Astrocyte (in vitro differentiated cells and primary cell): ENCODE results near the gene IGF1R. TPM values are rescaled to one million over a fixed set of nuclear protein-coding genes. Genes with fewer than 3 reads are reported as not detected.

ENCODE experiments used
- DNase-seq: peaks from one replicate; pipeline ENCODE4 v3.0.0-alpha.2; 2010; ENCODE audit warnings: low read depth
- FAIRE-seq: peaks from 2 replicates; lab custom pipeline; 2011; peaks lifted over from hg19 to GRCh38; lab: Jason Lieb, UNC
- H2AFZ ChIP-seq: 2 replicates; pipeline ENCODE4 v1.6.0; 2012; ENCODE audit warnings: low read depth, low read length, inconsistent platforms
- H3K27ac ChIP-seq: 2 replicates; pipeline ENCODE4 v1.5.1; 2011; ENCODE audit warnings: low read depth, low read length, inconsistent platforms
- H3K27me3 ChIP-seq: 2 replicates; pipeline ENCODE4 v1.6.0; 2011; ENCODE audit warnings: low read length, inconsistent platforms; ENCODE audit not compliant: insufficient read depth
- H3K36me3 ChIP-seq: 2 replicates; pipeline ENCODE4 v1.5.1; 2011; ENCODE audit warnings: low read length, inconsistent platforms; ENCODE audit not compliant: insufficient read depth
- H3K4me1 ChIP-seq: 2 replicates; pipeline ENCODE4 v1.5.1; 2011; ENCODE audit warnings: low read length, inconsistent platforms; ENCODE audit not compliant: insufficient read depth
- H3K4me2 ChIP-seq: 2 replicates; pipeline ENCODE4 v1.6.0; 2012; ENCODE audit warnings: low read length, inconsistent platforms
- H3K4me3 ChIP-seq: 2 replicates; pipeline ENCODE4 v1.5.1; 2011; ENCODE audit warnings: low read depth, mild to moderate bottlenecking, low read length, inconsistent platforms; ENCODE audit not compliant: insufficient read depth
- H3K79me2 ChIP-seq: 2 replicates; pipeline ENCODE4 v1.6.0; 2012; ENCODE audit warnings: mild to moderate bottlenecking, low read length, inconsistent platforms; ENCODE audit not compliant: insufficient read depth
- H3K9ac ChIP-seq: 2 replicates; pipeline ENCODE4 v1.6.0; 2012; ENCODE audit warnings: mild to moderate bottlenecking, low read length, inconsistent platforms
- H3K9me3 ChIP-seq: 2 replicates; pipeline ENCODE4 v1.5.1; 2012; ENCODE audit warnings: low read depth, mild to moderate bottlenecking, low read length, inconsistent platforms; ENCODE audit not compliant: insufficient read depth
- H4K20me1 ChIP-seq: 2 replicates; pipeline ENCODE4 v1.6.0; 2012; ENCODE audit warnings: low read length, inconsistent platforms; ENCODE audit not compliant: insufficient read depth
- H3K27ac Mint-ChIP-seq: one replicate; pipeline ENCODE4 v1.8.0; 2021; ENCODE audit warnings: mild to moderate bottlenecking, mixed read lengths; ENCODE audit not compliant: unreplicated experiment
- H3K27me3 Mint-ChIP-seq: one replicate; pipeline ENCODE4 v1.8.0; 2021; ENCODE audit warnings: low read depth, mixed read lengths; ENCODE audit not compliant: unreplicated experiment
- H3K36me3 Mint-ChIP-seq: one replicate; pipeline ENCODE4 v1.8.0; 2021; ENCODE audit warnings: low read depth, mixed read lengths; ENCODE audit not compliant: unreplicated experiment
- H3K4me1 Mint-ChIP-seq: one replicate; pipeline ENCODE4 v1.8.0; 2021; ENCODE audit warnings: low read depth, mixed read lengths; ENCODE audit not compliant: unreplicated experiment
- H3K4me3 Mint-ChIP-seq: one replicate; pipeline ENCODE4 v1.8.0; 2021; ENCODE audit warnings: mild to moderate bottlenecking, moderate library complexity, mixed read lengths; ENCODE audit not compliant: unreplicated experiment
- H3K9me3 Mint-ChIP-seq: one replicate; pipeline ENCODE4 v1.8.0; 2021; ENCODE audit warnings: mild to moderate bottlenecking, mixed read lengths; ENCODE audit not compliant: unreplicated experiment
- CTCF ChIP-seq: IDR thresholded peaks from 2 replicates; pipeline ENCODE4 v1.5.1; 2011; ENCODE audit warnings: low read depth, mild to moderate bottlenecking, inconsistent platforms, low read length, moderate library complexity; ENCODE audit not compliant: insufficient read depth
- EZH2 ChIP-seq: IDR thresholded peaks from 2 replicates; pipeline ENCODE4 v1.6.1; 2012; ENCODE audit warnings: mild to moderate bottlenecking, low read length, inconsistent platforms; ENCODE audit not compliant: insufficient read depth
- total RNA-seq: library from RNA; stranded (reverse); gene quantifications from 2 replicates; pipeline ENCODE4 v1.2.1, GENCODE V29; 2021

IGF1R gene
- total RNA-seq, 1 donor from 2014 or later: 270 TPM

- no peak for DNase-seq
- peaks cover 38% of the 10 kb centered on the region for H3K36me3 Mint-ChIP-seq
- no peak overlapping the region for H3K27ac ChIP-seq
- FAIRE-seq: no peak
- no peak overlapping the region for H3K4me2 ChIP-seq
- H3K27me3 ChIP-seq: no peaks in the 10 kb centered on the region
- H3K27me3 Mint-ChIP-seq: no peaks in the 10 kb centered on the region
- H3K9ac ChIP-seq: no peak overlapping the region
- peaks cover 12% of the 10 kb centered on the region for H3K79me2 ChIP-seq
- H3K4me1 ChIP-seq: peaks cover 8% of the 10 kb centered on the region
- no peak overlapping the region for H2AFZ ChIP-seq
- peaks cover 18% of the 10 kb centered on the region for H3K4me1 Mint-ChIP-seq
- peaks cover 56% of the 10 kb centered on the region for H4K20me1 ChIP-seq
- H3K4me3 ChIP-seq: no peak overlapping the region
- H3K36me3 ChIP-seq: peaks cover 55% of the 10 kb centered on the region
- H3K27ac Mint-ChIP-seq: peak overlapping the region; percentile 31
- no peaks in the 10 kb centered on the region for H3K9me3 ChIP-seq
- H3K9me3 Mint-ChIP-seq: no peaks in the 10 kb centered on the region
- TF ChIP-seq EZH2 (no peak), CTCF (no peak)
- H3K4me3 Mint-ChIP-seq: no peak overlapping the region
These were observed 298.2 kb downstream of the IGF1R start for GRCh38 chr15:98946301-98947255.

GRCh38 chr15:98948456-98948855 lies 300.1 kb downstream of the IGF1R start:
- H3K9me3 ChIP-seq: no peaks in the 10 kb centered on the region
- H4K20me1 ChIP-seq: peaks cover 54% of the 10 kb centered on the region
- Mint-ChIP-seq H3K9me3 (no peaks in the 10 kb centered on the region), H3K4me1 (peaks cover 12% of the 10 kb centered on the region), H3K36me3 (peaks cover 32% of the 10 kb centered on the region), H3K27me3 (no peaks in the 10 kb centered on the region), H3K27ac (no peak overlapping the region), H3K4me3 (no peak overlapping the region)
- TF ChIP-seq CTCF (no peak), EZH2 (no peak)
- H3K27ac ChIP-seq: no peak overlapping the region
- H2AFZ ChIP-seq: no peak overlapping the region
- no peak overlapping the region for H3K4me3 ChIP-seq
- DNase-seq (no peak), FAIRE-seq (no peak)
- no peaks in the 10 kb centered on the region for H3K27me3 ChIP-seq
- H3K4me2 ChIP-seq: no peak overlapping the region
- H3K4me1 ChIP-seq: peaks cover 14% of the 10 kb centered on the region
- H3K79me2 ChIP-seq: peaks cover 15% of the 10 kb centered on the region
- no peak overlapping the region for H3K9ac ChIP-seq
- peaks cover 55% of the 10 kb centered on the region for H3K36me3 ChIP-seq

- no peak overlapping the region for H3K4me3 Mint-ChIP-seq
- no peak overlapping the region for H3K4me3 ChIP-seq
These were observed 300.6 kb downstream of the IGF1R start for GRCh38 chr15:98948941-98949340.

More at GRCh38 chr15:98948941-98949340, 300.6 kb downstream of the IGF1R start:
- Mint-ChIP-seq H3K9me3 (no peaks in the 10 kb centered on the region), H3K27ac (no peak overlapping the region), H3K36me3 (peaks cover 34% of the 10 kb centered on the region), H3K4me1 (peaks cover 7% of the 10 kb centered on the region), H3K27me3 (no peaks in the 10 kb centered on the region)
- TF ChIP-seq EZH2 (no peak), CTCF (no peak)
- peaks cover 18% of the 10 kb centered on the region for H3K4me1 ChIP-seq
- DNase-seq (no peak), FAIRE-seq (no peak)
- H3K9me3 ChIP-seq: no peaks in the 10 kb centered on the region
- H3K27ac ChIP-seq: no peak overlapping the region
- H3K27me3 ChIP-seq: no peaks in the 10 kb centered on the region
- H2AFZ ChIP-seq: no peak overlapping the region
- peaks cover 50% of the 10 kb centered on the region for H4K20me1 ChIP-seq
- peaks cover 50% of the 10 kb centered on the region for H3K36me3 ChIP-seq
- peaks cover 15% of the 10 kb centered on the region for H3K79me2 ChIP-seq
- H3K9ac ChIP-seq: no peak overlapping the region
- no peak overlapping the region for H3K4me2 ChIP-seq
